HCT116 (cell line): ENCODE measurements around the gene PHF21A.

Experiments used
- EZH2 ChIP-seq: fragments of 200-600 bp; sonication (generic); IDR thresholded peaks from 2 replicates; pipeline ENCODE4 v1.6.1; 2017; ENCODE audit warnings: antibody characterized with exemption, mixed run types
- RAD21 ChIP-seq: IDR thresholded peaks from 2 replicates; pipeline ENCODE4 v1.6.1; 2012; ENCODE audit warnings: low read depth, mild to moderate bottlenecking

- no peak for TF ChIP-seq EZH2
- no peak for TF ChIP-seq RAD21
Measured at GRCh38 chr11:46064221-46064620, 57.0 kb downstream of the PHF21A start.
